HG03103 (cell line): ENCODE measurements around the gene PRKCA.
"Not testable (repeated sequence)": the region's sequence is repeated elsewhere in the genome, so short reads cannot be mapped to it uniquely, and the experiment has no call there.

Source experiments
- ATAC-seq: cut with Tn5 transposase; IDR thresholded peaks from one replicate; pipeline ENCODE4 v1.9.1; 2021; ENCODE audit warnings: low read depth; ENCODE audit not compliant: unreplicated experiment

The PRKCA gene

GRCh38 chr17:66287911-66288310, 14.5 kb upstream of the PRKCA start:
- ATAC-seq: no peak

- ATAC-seq: no peak
Measured at GRCh38 chr17:66290101-66290722, 12.2 kb upstream of the PRKCA start.

- no peak for ATAC-seq
Measured at GRCh38 chr17:66292353-66292752, 10.1 kb upstream of the PRKCA start.

GRCh38 chr17:66296289-66296725, 6.1 kb upstream of the PRKCA start:
- ATAC-seq: no peak

- ATAC-seq: not testable (repeated sequence)
Measured at GRCh38 chr17:66297443-66297842, 5.0 kb upstream of the PRKCA start.

- no peak for ATAC-seq
Measured at GRCh38 chr17:66299711-66300110, 2.7 kb upstream of the PRKCA start.

- ATAC-seq: no peak
Measured at GRCh38 chr17:66300956-66301355, 1.5 kb upstream of the PRKCA start.

- no peak for ATAC-seq
Measured at GRCh38 chr17:66301367-66301863, 998 bp upstream of the PRKCA start.

- ATAC-seq: peak; percentile 10
Measured at GRCh38 chr17:66302761-66303626, 581 bp downstream of the PRKCA start.

GRCh38 chr17:66304304-66305174, 2.1 kb downstream of the PRKCA start:
- no peak for ATAC-seq

- no peak for ATAC-seq
Measured at GRCh38 chr17:66306446-66306845, 4.0 kb downstream of the PRKCA start.

- no peak for ATAC-seq
Measured at GRCh38 chr17:66307257-66307656, 4.8 kb downstream of the PRKCA start.

GRCh38 chr17:66308856-66309255, 6.4 kb downstream of the PRKCA start:
- no peak for ATAC-seq

GRCh38 chr17:66309793-66310192, 7.4 kb downstream of the PRKCA start:
- no peak for ATAC-seq

GRCh38 chr17:66310528-66311148, 8.2 kb downstream of the PRKCA start:
- ATAC-seq: no peak

- no peak for ATAC-seq
Measured at GRCh38 chr17:66312912-66313311, 10.5 kb downstream of the PRKCA start.

GRCh38 chr17:66313325-66313724, 10.9 kb downstream of the PRKCA start:
- ATAC-seq: no peak

- no peak for ATAC-seq
Measured at GRCh38 chr17:66313995-66314659, 11.7 kb downstream of the PRKCA start.

- no peak for ATAC-seq
Measured at GRCh38 chr17:66317629-66318028, 15.2 kb downstream of the PRKCA start.

- no peak for ATAC-seq
Measured at GRCh38 chr17:66319226-66319625, 16.8 kb downstream of the PRKCA start.
